Endothelial cell of umbilical vein (primary cell): ENCODE data around the gene CD163. TPM values are rescaled to one million over a fixed set of nuclear protein-coding genes. Genes with fewer than 3 reads are reported as not detected.

ENCODE experiments used
- BruUV-seq: library from RNA; stranded (reverse); fragments of 400-500 nt; replicated peaks from 2 replicates; lab custom pipeline; 2021; lab: Mats Ljungman, UMichigan
- CTCF ChIA-PET: fragments of 300-600, 350-600 bp; sonication (Branson Sonifier 250); formaldehyde crosslinking; loops from one replicate; lab custom pipeline; 2021; ENCODE audit warnings: antibody characterized with exemption, inconsistent platforms; lab: Charles Lee
- POLR2A ChIA-PET: fragments of 300-600, 350-600 bp; sonication (Branson Sonifier 250); formaldehyde crosslinking; loops from one replicate; lab custom pipeline; 2021; ENCODE audit warnings: antibody characterized with exemption, inconsistent platforms; lab: Charles Lee
- DNase-seq: peaks from one replicate; pipeline ENCODE4 v3.0.0-alpha.2; 2011; ENCODE audit warnings: low read depth, low spot score
- FAIRE-seq: peaks from 2 replicates; lab custom pipeline; 2011; peaks lifted over from hg19 to GRCh38; lab: Jason Lieb, UNC
- H2AFZ ChIP-seq: 2 replicates; pipeline ENCODE4 v1.6.0; 2012; ENCODE audit warnings: low read depth, low read length, control low read depth, inconsistent platforms
- H3K27ac ChIP-seq: 2 replicates; pipeline ENCODE4 v1.5.1; 2011; ENCODE audit warnings: low read depth, mild to moderate bottlenecking, control low read depth, low read length, moderate library complexity; ENCODE audit not compliant: insufficient read depth
- H3K27me3 ChIP-seq, 2 experiments: 2 replicates each; pipeline versions ENCODE4 v1.6.0 to v1.6.1; 2011; ENCODE audit warnings: low read length in 2 of 2, mixed read lengths in 1 of 2; ENCODE audit not compliant: control insufficient read depth in 2 of 2, insufficient read depth in 2 of 2
- H3K36me3 ChIP-seq, 2 experiments: 2 replicates in 1 of 2; 3 replicates in 1 of 2; pipeline ENCODE4 v1.5.1; 2011; ENCODE audit warnings: low read length in 2 of 2, mild to moderate bottlenecking in 1 of 2, moderate library complexity in 1 of 2; ENCODE audit not compliant: control insufficient read depth in 2 of 2, insufficient read depth in 2 of 2; ENCODE audit errors: extremely low read depth in 1 of 2
- H3K4me1 ChIP-seq: 3 replicates; pipeline ENCODE4 v1.5.1; 2011; ENCODE audit warnings: mild to moderate bottlenecking, low read length; ENCODE audit not compliant: control insufficient read depth, insufficient read depth; ENCODE audit errors: extremely low read depth
- H3K4me2 ChIP-seq: 2 replicates; pipeline ENCODE4 v1.6.1; 2011; ENCODE audit warnings: low read length, control low read depth, mixed read lengths; ENCODE audit not compliant: insufficient read depth
- H3K4me3 ChIP-seq, 3 experiments: fragments of 200-600 bp in 1 of 3; sonication (generic), shearing (Covaris generic) in 1 of 3; replicated peaks in 1 of 3; 2 replicates each; pipeline ENCODE4 v1.5.1; 2011 to 2016; ENCODE audit warnings: control low read depth in 3 of 3, low read length in 3 of 3, mild to moderate bottlenecking in 2 of 3, inconsistent platforms in 1 of 3, low read depth in 1 of 3, moderate library complexity in 1 of 3; ENCODE audit not compliant: insufficient read depth in 1 of 3
- H3K79me2 ChIP-seq: 2 replicates; pipeline ENCODE4 v1.6.0; 2012; ENCODE audit warnings: low read length, inconsistent platforms; ENCODE audit not compliant: control insufficient read depth, insufficient read depth
- H3K9ac ChIP-seq: replicated peaks from 2 replicates; pipeline ENCODE3; 2011; ENCODE audit warnings: low read length, control low read depth; ENCODE audit not compliant: insufficient read depth; ENCODE audit errors: extremely low read depth
- H3K9me1 ChIP-seq: replicated peaks from 3 replicates; pipeline ENCODE4 v1.6.0; 2011; ENCODE audit warnings: mild to moderate bottlenecking, low read length; ENCODE audit not compliant: control insufficient read depth, insufficient read depth; ENCODE audit errors: extremely low read depth
- H3K9me3 ChIP-seq: replicated peaks from 2 replicates; pipeline ENCODE4 v1.5.1; 2012; ENCODE audit warnings: low read length, inconsistent platforms; ENCODE audit not compliant: control insufficient read depth, insufficient read depth
- H4K20me1 ChIP-seq: replicated peaks from 2 replicates; pipeline ENCODE3; 2011; ENCODE audit warnings: mild to moderate bottlenecking, low read length; ENCODE audit not compliant: control insufficient read depth, insufficient read depth; ENCODE audit errors: extremely low read depth
- EZH2 ChIP-seq: IDR thresholded peaks from 2 replicates; pipeline ENCODE4 v1.6.1; 2012; ENCODE audit warnings: borderline replicate concordance, low read depth, mild to moderate bottlenecking, moderate library complexity, low read length, inconsistent platforms; ENCODE audit not compliant: severe bottlenecking
- FOS ChIP-seq: IDR thresholded peaks from 2 replicates; pipeline ENCODE4 v1.6.1; 2011; ENCODE audit warnings: mild to moderate bottlenecking, low read length, moderate library complexity, borderline replicate concordance; ENCODE audit not compliant: insufficient read depth
- GATA2 ChIP-seq: IDR thresholded peaks from 2 replicates; pipeline ENCODE4 v1.7.0; 2011; ENCODE audit warnings: low read depth, mild to moderate bottlenecking, moderate library complexity, mixed read lengths, low read length; ENCODE audit not compliant: insufficient read length, insufficient read depth
- JUN ChIP-seq: IDR thresholded peaks from 2 replicates; pipeline ENCODE4 v1.6.1; 2011; ENCODE audit warnings: borderline replicate concordance, low read depth; ENCODE audit not compliant: insufficient read length, insufficient read depth
- MYC ChIP-seq: IDR thresholded peaks from one replicate; pipeline ENCODE4 v1.6.1; 2011; ENCODE audit warnings: mild to moderate bottlenecking, low read depth, low read length
- POLR2A ChIP-seq: IDR thresholded peaks from 2 replicates; pipeline ENCODE4 v1.6.1; 2012; ENCODE audit warnings: low read depth, mild to moderate bottlenecking, control low read depth, low read length
- POLR2AphosphoS5 ChIP-seq: IDR thresholded peaks from 2 replicates; pipeline ENCODE4 v1.6.1; 2012; ENCODE audit warnings: low read depth, mild to moderate bottlenecking, control low read depth, low read length, moderate library complexity; ENCODE audit not compliant: insufficient read depth
- dilution Hi-C: fragments of 300-500 bp; cut with MboI; formaldehyde crosslinking; loops from one replicate; pipeline ENCODE4 v1.15.0; 2019; ENCODE audit warnings: low sequenced_read_pairs; ENCODE audit not compliant: extremely low pct_ligation_motif_present
- intact Hi-C: fragments of 100-400 bp; cut with micrococcal nuclease; formaldehyde crosslinking; loops from one replicate; pipeline ENCODE4 v1.10.0; 2022
- polyA plus RNA-seq, 4 experiments: library from polyadenylated mRNA; depleted of rRNA in 3 of 4; stranded (reverse) in 3 of 4; unstranded in 1 of 4; fragments of >200 nt; gene quantifications; 2 replicates each; pipeline versions ENCODE4 v1.2.1 to v1.2.3, GENCODE V29; 2011 to 2012; ENCODE audit warnings: missing spikeins in 1 of 4
- total RNA-seq: library from RNA; stranded (reverse); gene quantifications from 2 replicates; pipeline ENCODE4 v1.2.3, GENCODE V29; 2021
- TF ChIP-seq, protein P1 (sequence below), 2 donors: IDR thresholded peaks; 1 replicate in 1 of 2; 2 replicates in 1 of 2; pipeline ENCODE4 v1.5.1; 2011; ENCODE audit warnings: low read length in 2 of 2, mild to moderate bottlenecking in 2 of 2, moderate library complexity in 2 of 2, control low read depth in 1 of 2, inconsistent platforms in 1 of 2, low read depth in 1 of 2; ENCODE audit not compliant: insufficient read depth in 1 of 2; ENCODE audit errors: extremely low read depth in 1 of 2
- TF ChIP-seq, protein P2 (sequence below): IDR thresholded peaks from 2 replicates; pipeline ENCODE4 v1.6.1; 2011; ENCODE audit not compliant: insufficient read depth, insufficient read length

Gene CD163
- total and polyA plus RNA-seq, 2 donors (not counting 3 experiments of a cell fraction or from before 2014, with no cell fraction given), result not detected

DNA sequence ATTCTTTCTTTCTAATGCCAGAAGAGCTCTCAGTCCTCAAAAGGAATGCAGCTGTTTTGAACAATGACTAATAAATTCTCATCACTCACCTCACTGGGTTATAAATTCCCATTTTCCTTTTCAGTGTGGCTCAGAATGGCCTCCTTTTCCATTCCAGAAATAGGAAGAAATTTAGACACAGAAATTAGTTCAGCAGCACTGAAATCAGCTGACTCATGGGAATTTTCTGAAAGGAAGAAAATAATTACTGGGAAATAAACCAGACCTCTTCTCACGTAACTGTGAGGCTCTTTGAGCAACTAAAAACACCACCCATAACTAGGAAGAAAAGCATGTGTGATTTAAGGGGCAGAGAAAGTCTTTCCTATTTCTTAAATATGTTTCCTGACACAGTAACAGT, 23.8 kb downstream of the CD163 start:
- Histone ChIP-seq H3K4me1 (no peaks in the 10 kb centered on the region), H2AFZ (no peak overlapping the region), H3K9me1 (no peaks in the 10 kb centered on the region), H3K27me3 (peaks cover 0 to 2% of the 10 kb centered on the region in 2 experiments), H3K36me3 (no peaks in the 10 kb centered on the region), H3K9ac (no peak overlapping the region), H3K9me3 (no peaks in the 10 kb centered on the region), H3K27ac (no peak overlapping the region), H3K4me3 (no peak overlapping the region), H3K79me2 (no peaks in the 10 kb centered on the region), H3K4me2 (no peak overlapping the region), H4K20me1 (no peaks in the 10 kb centered on the region)
- POLR2A ChIA-PET, result no interaction called here
- FAIRE-seq, result no peak
- dilution Hi-C loops (no loop called here), intact Hi-C loops (no loop called here)
- CTCF ChIA-PET, result interaction anchor here (1.4 kb wide), 1 partner anchor 77 kb away, joined by 3 read pairs; no protein-coding TSS in a partner anchor
- no peak for DNase-seq
- BruUV-seq, result no TSS peak
- TF ChIP-seq, protein P1, sequence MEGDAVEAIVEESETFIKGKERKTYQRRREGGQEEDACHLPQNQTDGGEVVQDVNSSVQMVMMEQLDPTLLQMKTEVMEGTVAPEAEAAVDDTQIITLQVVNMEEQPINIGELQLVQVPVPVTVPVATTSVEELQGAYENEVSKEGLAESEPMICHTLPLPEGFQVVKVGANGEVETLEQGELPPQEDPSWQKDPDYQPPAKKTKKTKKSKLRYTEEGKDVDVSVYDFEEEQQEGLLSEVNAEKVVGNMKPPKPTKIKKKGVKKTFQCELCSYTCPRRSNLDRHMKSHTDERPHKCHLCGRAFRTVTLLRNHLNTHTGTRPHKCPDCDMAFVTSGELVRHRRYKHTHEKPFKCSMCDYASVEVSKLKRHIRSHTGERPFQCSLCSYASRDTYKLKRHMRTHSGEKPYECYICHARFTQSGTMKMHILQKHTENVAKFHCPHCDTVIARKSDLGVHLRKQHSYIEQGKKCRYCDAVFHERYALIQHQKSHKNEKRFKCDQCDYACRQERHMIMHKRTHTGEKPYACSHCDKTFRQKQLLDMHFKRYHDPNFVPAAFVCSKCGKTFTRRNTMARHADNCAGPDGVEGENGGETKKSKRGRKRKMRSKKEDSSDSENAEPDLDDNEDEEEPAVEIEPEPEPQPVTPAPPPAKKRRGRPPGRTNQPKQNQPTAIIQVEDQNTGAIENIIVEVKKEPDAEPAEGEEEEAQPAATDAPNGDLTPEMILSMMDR (IDR thresholded peaks at IDR 0.05; ENCODE audit: extremely low read depth in 1 of 2, insufficient read depth in 1 of 2, low read depth in 1 of 2, low read length in 2 of 2), result no peak
- TF ChIP-seq POLR2A (no peak), FOS (no peak), MYC (no peak), JUN (no peak), EZH2 (no peak), GATA2 (no peak), POLR2AphosphoS5 (no peak)
- TF ChIP-seq, protein P2, sequence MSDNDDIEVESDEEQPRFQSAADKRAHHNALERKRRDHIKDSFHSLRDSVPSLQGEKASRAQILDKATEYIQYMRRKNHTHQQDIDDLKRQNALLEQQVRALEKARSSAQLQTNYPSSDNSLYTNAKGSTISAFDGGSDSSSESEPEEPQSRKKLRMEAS, result no peak
